HEK293T (cell line): ENCODE data around the gene TNIK.
A peak's percentile ranks its signal among the peaks of the same experiment; 100 is the strongest.

Experiments used
- CTCF ChIA-PET: fragments of 350-600 bp; formaldehyde crosslinking; extraction: SDS; loops from one replicate; lab custom pipeline; 2021; ENCODE audit warnings: antibody characterized with exemption, inconsistent platforms; lab: Yijun Ruan, JAX
- POLR2A ChIA-PET: fragments of 350-600 bp; formaldehyde crosslinking; extraction: SDS; loops from one replicate; lab custom pipeline; 2020; ENCODE audit warnings: antibody characterized with exemption, inconsistent platforms; lab: Yijun Ruan, JAX
- DNase-seq: peaks from one replicate; pipeline ENCODE4 v3.0.0; 2012; ENCODE audit warnings: mixed read lengths; ENCODE audit errors: extremely low spot score
- ARNT ChIP-seq: fragments of 450-650 bp; IDR thresholded peaks from 2 replicates; pipeline ENCODE4 v1.6.1; 2017; ENCODE audit warnings: mild to moderate bottlenecking
- BHLHE40 ChIP-seq: fragments of 450-650 bp; IDR thresholded peaks from 2 replicates; pipeline ENCODE4 v1.6.1; 2016; ENCODE audit warnings: mild to moderate bottlenecking, moderate library complexity, borderline replicate concordance
- CTBP1 ChIP-seq: fragments of 450-650 bp; IDR thresholded peaks from 2 replicates; pipeline ENCODE4 v1.6.1; 2016; ENCODE audit warnings: borderline replicate concordance
- ELF4 ChIP-seq: fragments of 450-650 bp; IDR thresholded peaks from 2 replicates; pipeline ENCODE4 v1.6.1; 2017; ENCODE audit warnings: antibody characterized with exemption
- FOXA1 ChIP-seq: fragments of 450-650 bp; IDR thresholded peaks from 2 replicates; pipeline ENCODE4 v1.6.1; 2016; ENCODE audit warnings: mild to moderate bottlenecking
- FOXK2 ChIP-seq: fragments of 450-650 bp; IDR thresholded peaks from 2 replicates; pipeline ENCODE4 v1.6.1; 2016; ENCODE audit warnings: mild to moderate bottlenecking
- FOXM1 ChIP-seq: fragments of 450-650 bp; IDR thresholded peaks from 2 replicates; pipeline ENCODE4 v1.6.1; 2017; ENCODE audit warnings: mild to moderate bottlenecking, borderline replicate concordance
- HDGF ChIP-seq: fragments of 450-650 bp; IDR thresholded peaks from 2 replicates; pipeline ENCODE4 v1.6.1; 2017; ENCODE audit warnings: antibody characterized with exemption, borderline replicate concordance
- L3MBTL2 ChIP-seq: fragments of 450-650 bp; conservative IDR thresholded peaks from 2 replicates; pipeline ENCODE4 v1.6.1; 2016; ENCODE audit warnings: mild to moderate bottlenecking
- LEF1 ChIP-seq: fragments of 450-650 bp; IDR thresholded peaks from 2 replicates; pipeline ENCODE4 v1.6.1; 2017; ENCODE audit warnings: mild to moderate bottlenecking, borderline replicate concordance
- NFRKB ChIP-seq: fragments of 450-650 bp; IDR thresholded peaks from 2 replicates; pipeline ENCODE4 v1.6.1; 2016; ENCODE audit warnings: mild to moderate bottlenecking, moderate library complexity
- PKNOX1 ChIP-seq: fragments of 450-650 bp; IDR thresholded peaks from 2 replicates; pipeline ENCODE4 v1.6.1; 2016
- SP1 ChIP-seq: fragments of 450-650 bp; IDR thresholded peaks from 2 replicates; pipeline ENCODE4 v1.6.1; 2017
- SUZ12 ChIP-seq: fragments of 450-650 bp; IDR thresholded peaks from 2 replicates; pipeline ENCODE4 v1.6.1; 2016; ENCODE audit warnings: mild to moderate bottlenecking
- TARDBP ChIP-seq: fragments of 450-650 bp; IDR thresholded peaks from 2 replicates; pipeline ENCODE4 v1.6.1; 2016
- ZNF384 ChIP-seq: fragments of 450-650 bp; IDR thresholded peaks from 2 replicates; pipeline ENCODE4 v1.6.1; 2016

The TNIK gene

GRCh38 chr3:171468296-171468906, 8.2 kb upstream of the TNIK start:
- no peak for DNase-seq
- TF ChIP-seq ARNT, result no peak
- no peak for TF ChIP-seq ELF4
- TF ChIP-seq L3MBTL2, result no peak
- TF ChIP-seq FOXK2, result no peak
- TF ChIP-seq BHLHE40, result no peak
- no peak for TF ChIP-seq NFRKB
- no peak for TF ChIP-seq FOXM1
- no peak for TF ChIP-seq SP1
- TF ChIP-seq SUZ12, result no peak
- TF ChIP-seq HDGF, result no peak
- TF ChIP-seq TARDBP, result no peak
- TF ChIP-seq PKNOX1, result no peak
- no peak for TF ChIP-seq FOXA1
- no peak for TF ChIP-seq LEF1
- TF ChIP-seq CTBP1, result no peak
- TF ChIP-seq ZNF384, result no peak
- POLR2A ChIA-PET, result no interaction called here
- CTCF ChIA-PET, result no interaction called here

GRCh38 chr3:171465763-171466162, 5.6 kb upstream of the TNIK start:
- CTCF ChIA-PET, result no interaction called here
- DNase-seq, result no peak
- POLR2A ChIA-PET, result no interaction called here
- TF ChIP-seq BHLHE40 (no peak), FOXK2 (no peak), SP1 (no peak), ZNF384 (no peak), L3MBTL2 (no peak), ARNT (no peak), SUZ12 (no peak), TARDBP (no peak), PKNOX1 (no peak), NFRKB (no peak), CTBP1 (no peak), FOXA1 (no peak), HDGF (no peak), LEF1 (no peak), FOXM1 (no peak), ELF4 (no peak)

- DNase-seq, result no peak
- POLR2A ChIA-PET, result no interaction called here
- no peak for TF ChIP-seq NFRKB
- no peak for TF ChIP-seq BHLHE40
- no peak for TF ChIP-seq ZNF384
- TF ChIP-seq HDGF, result no peak
- no peak for TF ChIP-seq FOXK2
- TF ChIP-seq ELF4, result no peak
- no peak for TF ChIP-seq TARDBP
- no peak for TF ChIP-seq FOXM1
- TF ChIP-seq CTBP1, result no peak
- CTCF ChIA-PET, result no interaction called here
Measured at GRCh38 chr3:171464462-171464861, 4.3 kb upstream of the TNIK start.

- TF ChIP-seq SUZ12 (no peak), PKNOX1 (peak; percentile 40; the same call in 1 of the 2 replicates)
- CTCF ChIA-PET, result no interaction called here
- DNase-seq, result no peak
- POLR2A ChIA-PET, result no interaction called here
Measured at GRCh38 chr3:171462224-171462623, 2.0 kb upstream of the TNIK start.

- CTCF ChIA-PET, result interaction anchor here (0.6 kb wide), 1 partner anchor 177 kb away, joined by 4 read pairs; no protein-coding TSS in a partner anchor
- POLR2A ChIA-PET, result no interaction called here
- no peak for TF ChIP-seq ELF4
- TF ChIP-seq CTBP1, result no peak
- no peak for TF ChIP-seq ARNT
- TF ChIP-seq LEF1, result no peak
- DNase-seq, result no peak
Measured at GRCh38 chr3:171461525-171461917, 1.3 kb upstream of the TNIK start.

- POLR2A ChIA-PET, result no interaction called here
- CTCF ChIA-PET, result interaction anchor here (0.6 to 1.3 kb wide), 3 partner anchors 9 to 113 kb away, joined by 3 read pairs; no protein-coding TSS in a partner anchor
- TF ChIP-seq L3MBTL2, result 0 out of 2 replicates have a peak, but pooled peaks have one; percentile 25
- no peak for TF ChIP-seq TARDBP
- peak; percentile 51 for DNase-seq
Measured at GRCh38 chr3:171460725-171461524, 720 bp upstream of the TNIK start.
